ENCODE data around the gene KCNT1.

The KCNT1 gene

DNA sequence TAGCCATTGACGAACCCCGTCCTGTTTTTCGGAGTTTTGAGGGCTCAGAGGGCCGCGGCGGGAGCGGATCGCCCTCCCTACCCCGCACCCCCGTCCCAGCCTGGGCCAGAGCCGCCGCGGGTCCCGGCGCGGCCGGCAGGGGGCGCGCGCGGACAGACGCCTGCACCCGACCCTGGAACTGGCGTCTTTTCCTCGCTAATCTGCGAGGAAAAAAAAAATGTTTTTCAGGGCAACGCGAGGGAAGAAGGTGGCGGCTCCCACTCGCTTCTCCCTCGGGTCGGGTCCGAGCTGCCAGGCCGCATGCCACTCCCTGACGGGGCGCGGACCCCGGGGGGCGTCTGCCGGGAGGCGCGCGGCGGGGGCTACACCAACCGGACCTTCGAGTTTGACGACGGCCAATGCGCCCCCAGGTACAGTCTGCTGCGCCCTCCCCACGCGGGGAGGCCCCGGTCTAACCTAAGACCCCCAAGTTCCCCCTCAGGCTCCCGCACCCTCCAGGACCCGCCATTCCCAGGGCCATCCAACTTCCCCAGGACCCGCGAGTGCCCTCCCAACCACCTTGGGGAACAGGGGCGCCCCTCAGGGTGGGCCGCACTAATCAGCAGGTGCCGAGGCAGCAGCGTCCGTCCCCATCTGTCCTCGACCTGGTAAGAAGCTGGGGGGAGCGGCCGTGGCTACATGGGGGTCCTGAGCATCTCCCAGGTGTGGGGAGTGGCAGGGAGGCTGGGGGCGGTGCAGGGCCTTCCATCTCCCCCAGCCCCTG is at the start of gene KCNT1:
TSS of gene KCNT1 (plus strand) at position 227 of the 763 bp plus-strand sequence. CDS start at position 301, 74 bp downstream.
- H3K9me3 ChIP-seq (ENCODE audit: control insufficient read depth, low read length), result no peaks in the 10 kb centered on the region
- H3K4me1 ChIP-seq (ENCODE audit: control insufficient read depth, insufficient read depth, low read length), result no peaks in the 10 kb centered on the region
- H3K4me3 ChIP-seq (ENCODE audit: low read length), result no peak within 1 kb of the TSS
- peak; percentile 72 for DNase-seq (ENCODE audit: low read depth)
- no peaks in the 10 kb centered on the region for H3K36me3 ChIP-seq (ENCODE audit: control insufficient read depth, insufficient read depth, low read length, severe bottlenecking)
- H3K9ac ChIP-seq (ENCODE audit: low read length), result no peak within 1 kb of the TSS
- peaks cover 39% of the 10 kb centered on the region for H3K27me3 ChIP-seq (replicated peaks; ENCODE audit: control insufficient read depth, insufficient read depth, low read length)

- no peaks in the 10 kb centered on the region for H3K4me1 ChIP-seq (ENCODE audit: control insufficient read depth, insufficient read depth, low read length)
- H3K27me3 ChIP-seq (replicated peaks; ENCODE audit: control insufficient read depth, insufficient read depth, low read length), result peaks cover 4% of the 10 kb centered on the region
- DNase-seq (ENCODE audit: low read depth), result no peak
- H3K9ac ChIP-seq (ENCODE audit: low read length), result no peak overlapping the region
- H3K9me3 ChIP-seq (ENCODE audit: control insufficient read depth, low read length), result no peaks in the 10 kb centered on the region
- H3K36me3 ChIP-seq (ENCODE audit: control insufficient read depth, insufficient read depth, low read length, severe bottlenecking), result no peaks in the 10 kb centered on the region
- H3K4me3 ChIP-seq (ENCODE audit: low read length), result no peak overlapping the region
Measured at GRCh38 chr9:135655317-135655716, 46.7 kb upstream of the KCNT1 start.

DNA sequence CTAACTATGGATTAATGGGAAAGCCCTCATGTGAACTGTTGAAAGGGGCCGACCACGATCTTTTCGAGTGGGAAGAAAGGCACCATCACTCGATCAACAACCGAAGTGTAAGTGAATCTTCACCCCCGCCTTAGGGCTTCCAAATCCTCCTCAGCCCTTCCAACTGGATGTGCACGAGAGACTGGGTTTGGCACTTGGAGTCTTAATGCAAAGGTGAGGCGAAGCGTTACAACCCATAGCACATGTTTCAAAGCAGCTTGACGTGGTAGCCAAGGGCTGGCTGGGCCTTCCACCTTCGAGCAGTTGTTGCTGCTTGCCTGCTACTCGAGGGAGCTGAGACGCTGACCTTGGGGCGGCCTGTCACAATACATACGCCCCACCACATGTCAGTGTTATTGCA is 44.6 kb upstream of the KCNT1 start:
- Histone ChIP-seq H3K4me3 (ENCODE audit: low read length) (no peak overlapping the region), H3K36me3 (ENCODE audit: control insufficient read depth, insufficient read depth, low read length, severe bottlenecking) (no peaks in the 10 kb centered on the region), H3K27me3 (replicated peaks; ENCODE audit: control insufficient read depth, insufficient read depth, low read length) (peaks cover 4% of the 10 kb centered on the region), H3K9ac (ENCODE audit: low read length) (no peak overlapping the region), H3K4me1 (ENCODE audit: control insufficient read depth, insufficient read depth, low read length) (no peaks in the 10 kb centered on the region), H3K9me3 (ENCODE audit: control insufficient read depth, low read length) (no peaks in the 10 kb centered on the region)
- DNase-seq (ENCODE audit: low read depth), result no peak

GRCh38 chr9:135659252-135659651 is 42.7 kb upstream of the KCNT1 start:
- no peaks in the 10 kb centered on the region for H3K36me3 ChIP-seq (ENCODE audit: control insufficient read depth, insufficient read depth, low read length, severe bottlenecking)
- H3K9ac ChIP-seq (ENCODE audit: low read length), result no peak overlapping the region
- peaks cover 8% of the 10 kb centered on the region for H3K27me3 ChIP-seq (replicated peaks; ENCODE audit: control insufficient read depth, insufficient read depth, low read length)
- no peak for DNase-seq (ENCODE audit: low read depth)
- no peaks in the 10 kb centered on the region for H3K9me3 ChIP-seq (ENCODE audit: control insufficient read depth, low read length)
- peaks cover 3% of the 10 kb centered on the region for H3K4me1 ChIP-seq (ENCODE audit: control insufficient read depth, insufficient read depth, low read length)
- no peak overlapping the region for H3K4me3 ChIP-seq (ENCODE audit: low read length)

DNA sequence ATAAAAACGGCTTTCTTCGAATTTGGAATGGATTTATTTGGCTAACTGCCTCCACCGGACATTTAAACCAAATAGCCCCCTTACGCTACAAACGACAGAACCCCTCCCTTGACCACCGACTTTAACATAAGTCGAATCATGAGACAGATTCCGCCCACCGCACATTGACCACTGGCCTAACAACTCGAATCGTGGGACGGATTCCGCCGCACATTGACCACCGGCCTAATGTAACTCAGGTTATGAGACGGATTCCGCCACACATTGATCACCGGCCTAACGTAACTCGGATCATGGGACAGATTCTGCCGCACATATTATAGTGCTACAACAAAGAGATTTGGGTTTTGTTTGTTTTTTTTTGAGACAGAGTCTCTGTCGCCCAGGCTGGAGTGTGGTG is 41.6 kb upstream of the KCNT1 start:
- Histone ChIP-seq H3K4me3 (ENCODE audit: low read length) (no peak overlapping the region), H3K4me1 (ENCODE audit: control insufficient read depth, insufficient read depth, low read length) (peaks cover 3% of the 10 kb centered on the region), H3K36me3 (ENCODE audit: control insufficient read depth, insufficient read depth, low read length, severe bottlenecking) (no peaks in the 10 kb centered on the region), H3K9me3 (ENCODE audit: control insufficient read depth, low read length) (no peaks in the 10 kb centered on the region), H3K9ac (ENCODE audit: low read length) (no peak overlapping the region), H3K27me3 (replicated peaks; ENCODE audit: control insufficient read depth, insufficient read depth, low read length) (peaks cover 8% of the 10 kb centered on the region)
- no peak for DNase-seq (ENCODE audit: low read depth)

DNA sequence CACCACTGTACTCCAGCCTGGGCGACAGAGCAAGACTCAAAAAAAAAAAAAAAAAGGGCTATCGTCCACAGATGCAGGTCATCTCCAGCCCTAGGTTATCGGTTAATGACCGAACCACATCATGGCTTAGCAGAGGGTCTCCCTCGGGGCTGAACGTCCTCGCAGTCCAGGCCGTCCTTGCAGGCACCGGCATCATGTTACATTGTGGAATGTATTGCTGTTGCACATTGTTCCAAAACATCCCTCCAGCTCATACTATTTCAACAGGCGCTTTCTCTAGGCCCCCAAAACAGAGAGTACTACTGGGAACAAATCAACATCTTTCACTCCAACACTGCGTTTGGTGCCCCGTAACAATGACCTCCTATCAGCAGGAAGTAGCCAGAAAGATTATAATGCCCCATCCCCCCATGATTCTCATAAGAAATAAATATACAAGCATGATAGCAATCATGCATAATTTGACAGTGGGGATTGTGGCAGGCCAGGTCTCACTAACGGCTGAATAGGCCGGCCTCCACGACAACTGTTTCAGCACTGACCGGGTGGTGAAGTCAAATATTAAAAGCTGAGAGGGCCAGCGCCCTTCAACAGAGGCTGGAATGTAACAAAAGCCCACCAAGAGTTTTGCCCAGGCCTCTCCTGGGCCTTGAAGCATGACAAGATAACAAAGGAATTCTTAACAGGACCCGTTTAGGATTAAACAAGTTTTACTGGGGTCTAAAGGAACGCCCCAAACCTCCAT is 40.0 kb upstream of the KCNT1 start:
- Histone ChIP-seq H3K9ac (ENCODE audit: low read length) (no peak overlapping the region), H3K9me3 (ENCODE audit: control insufficient read depth, low read length) (no peaks in the 10 kb centered on the region), H3K36me3 (ENCODE audit: control insufficient read depth, insufficient read depth, low read length, severe bottlenecking) (no peaks in the 10 kb centered on the region), H3K4me3 (ENCODE audit: low read length) (no peak overlapping the region), H3K4me1 (ENCODE audit: control insufficient read depth, insufficient read depth, low read length) (peaks cover 3% of the 10 kb centered on the region), H3K27me3 (replicated peaks; ENCODE audit: control insufficient read depth, insufficient read depth, low read length) (peaks cover 8% of the 10 kb centered on the region)
- DNase-seq (ENCODE audit: low read depth), result peak; percentile 7

DNA sequence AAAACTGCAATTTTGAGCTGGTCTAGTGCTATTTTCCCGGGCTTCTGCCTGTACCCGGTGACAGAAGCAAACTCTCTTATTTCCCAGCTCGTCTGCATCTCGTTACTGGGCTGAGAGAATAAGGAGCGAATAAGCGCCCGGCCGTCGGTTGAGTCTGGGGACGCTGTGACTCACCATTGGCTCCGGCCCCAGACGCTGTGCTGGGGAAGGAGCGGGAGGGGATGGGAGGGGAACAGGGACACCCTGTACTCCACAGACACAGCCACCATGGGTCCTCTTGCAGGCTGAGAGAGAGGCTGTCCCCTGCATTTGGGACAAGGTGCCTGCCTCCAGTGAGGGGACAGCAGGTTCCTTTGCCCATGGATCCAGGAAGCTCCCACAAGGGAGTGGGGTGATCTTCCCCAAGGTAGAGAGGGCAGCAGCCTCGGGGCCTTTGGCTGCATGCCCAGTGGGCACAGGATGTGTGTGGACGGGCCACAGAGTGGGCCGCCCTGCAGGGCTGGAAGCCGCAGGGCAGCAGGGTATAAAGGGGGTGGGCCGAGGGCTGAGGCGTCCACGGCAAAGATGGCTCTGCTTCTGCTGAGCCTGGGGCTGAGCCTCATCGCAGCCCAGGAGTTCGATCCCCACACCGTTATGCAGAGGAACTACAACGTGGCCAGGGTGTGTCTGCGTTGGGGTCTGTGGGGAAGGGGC is 39.1 kb upstream of the KCNT1 start, which contains the start of gene LCN9:
TSS of gene LCN9 (plus strand) at position 552 of the 693 bp plus-strand sequence. CDS start at position 565, 13 bp downstream.
- H3K27me3 ChIP-seq (replicated peaks; ENCODE audit: control insufficient read depth, insufficient read depth, low read length), result peaks cover 4% of the 10 kb centered on the region
- H3K4me1 ChIP-seq (ENCODE audit: control insufficient read depth, insufficient read depth, low read length), result peaks cover 3% of the 10 kb centered on the region
- H3K9ac ChIP-seq (ENCODE audit: low read length), result no peak within 1 kb of the TSS
- H3K4me3 ChIP-seq (ENCODE audit: low read length), result no peak within 1 kb of the TSS
- peak; percentile 22 for DNase-seq (ENCODE audit: low read depth)
- H3K36me3 ChIP-seq (ENCODE audit: control insufficient read depth, insufficient read depth, low read length, severe bottlenecking), result no peaks in the 10 kb centered on the region
- H3K9me3 ChIP-seq (ENCODE audit: control insufficient read depth, low read length), result no peaks in the 10 kb centered on the region

DNA sequence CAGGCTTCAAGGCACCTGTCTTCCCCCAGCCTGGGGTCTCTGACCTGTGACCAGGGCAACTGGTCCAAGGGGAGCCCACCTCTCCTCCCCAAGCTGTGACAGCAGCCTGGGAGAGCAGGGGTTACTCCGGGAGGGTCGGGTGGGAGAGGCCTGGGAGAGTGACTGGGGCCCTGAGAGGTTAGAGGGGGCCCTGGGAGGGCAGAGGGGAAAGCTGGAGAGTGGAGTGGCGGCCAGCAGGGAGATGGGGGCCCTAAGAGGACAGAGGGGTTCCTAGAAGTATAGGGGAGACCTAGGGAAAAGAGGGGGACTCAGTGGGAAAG is 38.6 kb upstream of the KCNT1 start:
- DNase-seq (ENCODE audit: low read depth), result no peak
- H3K9ac ChIP-seq (ENCODE audit: low read length), result no peak overlapping the region
- H3K9me3 ChIP-seq (ENCODE audit: control insufficient read depth, low read length), result no peaks in the 10 kb centered on the region
- peaks cover 4% of the 10 kb centered on the region for H3K27me3 ChIP-seq (replicated peaks; ENCODE audit: control insufficient read depth, insufficient read depth, low read length)
- H3K36me3 ChIP-seq (ENCODE audit: control insufficient read depth, insufficient read depth, low read length, severe bottlenecking), result no peaks in the 10 kb centered on the region
- peaks cover 3% of the 10 kb centered on the region for H3K4me1 ChIP-seq (ENCODE audit: control insufficient read depth, insufficient read depth, low read length)
- no peak overlapping the region for H3K4me3 ChIP-seq (ENCODE audit: low read length)

GRCh38 chr9:135663857-135664256 is 38.1 kb upstream of the KCNT1 start:
- H3K27me3 ChIP-seq (replicated peaks; ENCODE audit: control insufficient read depth, insufficient read depth, low read length), result peaks cover 4% of the 10 kb centered on the region
- DNase-seq (ENCODE audit: low read depth), result no peak
- no peak overlapping the region for H3K4me3 ChIP-seq (ENCODE audit: low read length)
- no peak overlapping the region for H3K9ac ChIP-seq (ENCODE audit: low read length)
- peaks cover 3% of the 10 kb centered on the region for H3K4me1 ChIP-seq (ENCODE audit: control insufficient read depth, insufficient read depth, low read length)
- peaks cover under 1% of the 10 kb centered on the region for H3K9me3 ChIP-seq (ENCODE audit: control insufficient read depth, low read length)
- no peaks in the 10 kb centered on the region for H3K36me3 ChIP-seq (ENCODE audit: control insufficient read depth, insufficient read depth, low read length, severe bottlenecking)

GRCh38 chr9:135664266-135664665 is 37.7 kb upstream of the KCNT1 start:
- DNase-seq (ENCODE audit: low read depth), result no peak
- Histone ChIP-seq H3K9ac (ENCODE audit: low read length) (no peak overlapping the region), H3K9me3 (ENCODE audit: control insufficient read depth, low read length) (peaks cover 5% of the 10 kb centered on the region), H3K4me1 (ENCODE audit: control insufficient read depth, insufficient read depth, low read length) (peaks cover 3% of the 10 kb centered on the region), H3K36me3 (ENCODE audit: control insufficient read depth, insufficient read depth, low read length, severe bottlenecking) (no peaks in the 10 kb centered on the region), H3K27me3 (replicated peaks; ENCODE audit: control insufficient read depth, insufficient read depth, low read length) (peaks cover 4% of the 10 kb centered on the region), H3K4me3 (ENCODE audit: low read length) (no peak overlapping the region)
